ENCODE measurements around the gene LCNL1.
"Not testable (repeated sequence)": the region's sequence is repeated elsewhere in the genome, so short reads cannot be mapped to it uniquely, and the experiment has no call there.

Gene LCNL1

DNA sequence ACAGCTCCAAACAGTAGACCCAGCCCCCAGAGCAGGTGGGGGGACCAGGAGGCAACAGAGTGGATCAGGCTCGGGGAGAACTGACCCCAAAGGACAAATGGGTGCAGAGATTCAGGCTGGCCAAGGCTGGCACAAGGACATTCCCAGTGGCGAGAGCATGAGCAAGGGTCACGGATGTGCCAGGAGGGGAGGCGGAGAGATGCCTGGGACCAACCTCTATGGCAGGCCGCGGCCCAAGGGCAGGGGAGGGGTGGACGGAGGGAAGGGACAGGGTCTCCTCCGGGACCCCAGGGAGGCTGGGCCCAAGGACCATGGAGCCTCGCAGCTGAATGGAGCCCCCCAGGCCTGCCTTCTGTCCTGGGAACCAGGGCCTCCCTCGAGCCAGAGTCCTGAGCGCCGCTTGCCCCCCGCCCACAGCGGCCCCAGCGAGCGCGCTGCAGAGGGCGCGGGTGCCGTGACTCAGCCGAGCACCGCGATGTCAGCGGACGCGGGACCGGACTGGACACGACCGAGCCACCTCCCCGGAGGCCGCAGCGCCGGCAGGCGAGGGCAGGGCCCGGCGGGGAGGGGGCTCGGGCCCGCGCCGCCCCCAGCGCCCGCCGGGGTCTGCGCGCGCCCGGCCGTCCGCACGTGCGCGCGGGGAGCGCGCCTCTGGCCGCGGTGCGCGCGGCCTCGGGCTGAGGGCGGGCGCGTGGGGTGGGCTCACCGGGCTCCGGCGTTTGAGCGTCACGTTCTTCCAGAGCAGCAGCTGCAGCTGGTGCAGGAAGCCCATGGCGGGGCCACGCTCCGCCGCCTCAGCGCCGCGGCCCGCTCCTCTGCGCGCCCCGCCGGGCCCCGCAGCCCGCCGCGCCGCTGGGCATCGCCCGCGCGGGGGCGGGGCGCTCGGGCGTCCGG is 44.8 kb downstream of the LCNL1 start, which contains the start of gene ABCA2:
Gene ABCA2, minus strand, starts transcription at position 869 of the 894 bp plus-strand sequence. Its CDS starts 97 bp downstream, at position 772.
- peak in 4 of 14 donors; percentile 33 to 67 (median 53) for DNase-seq

GRCh38 chr9:137028263-137029057 is 45.7 kb downstream of the LCNL1 start:
- DNase-seq = peak in 12 of 14 donors; percentile 42 to 84 (median 51)

DNA sequence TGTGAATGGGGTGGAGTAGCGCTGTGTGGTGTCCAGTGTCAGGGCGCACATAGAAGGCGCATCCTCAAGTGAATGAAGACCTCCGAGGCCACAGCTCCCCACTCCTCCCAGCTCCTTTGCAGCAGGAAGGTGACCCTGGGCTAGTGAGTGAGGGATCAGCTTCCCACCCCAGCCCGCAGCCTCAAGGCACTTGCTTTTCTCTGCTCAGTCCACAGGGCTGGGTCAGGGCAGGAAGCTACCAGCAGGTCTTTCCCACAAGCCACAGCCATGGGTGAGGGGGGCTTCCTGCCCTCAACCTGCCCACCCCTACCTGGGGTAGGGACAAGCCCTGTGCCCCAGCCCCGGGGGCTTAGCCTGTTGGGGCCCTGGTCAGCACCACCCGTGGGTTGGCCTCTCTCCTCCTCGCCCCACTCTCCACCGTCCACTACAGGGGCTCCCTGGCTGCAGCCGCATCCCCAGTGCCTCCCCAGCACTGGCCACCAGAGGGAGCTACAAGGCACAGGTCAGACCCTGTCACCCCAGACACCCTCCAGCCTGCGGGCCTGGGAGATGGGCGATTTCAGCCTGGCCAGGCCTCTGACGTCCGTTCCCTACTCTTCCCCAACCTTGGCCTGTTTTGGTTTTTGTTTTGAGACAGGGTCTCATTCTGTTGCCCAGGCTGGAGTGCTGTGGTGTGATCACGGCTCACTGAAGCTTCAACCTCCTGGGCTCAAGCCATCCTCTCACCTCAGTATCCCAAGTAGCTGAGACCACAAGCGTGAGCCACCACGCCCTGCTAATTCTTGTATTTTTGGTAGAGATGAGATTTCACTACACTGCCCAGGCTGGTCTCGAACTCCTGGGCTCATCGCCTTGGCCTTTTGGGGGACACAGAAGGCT is 46.5 kb downstream of the LCNL1 start:
- peak in 12 of 14 donors; percentile 45 to 78 (median 67) for DNase-seq

- no peak for DNase-seq
These were observed 47.2 kb downstream of the LCNL1 start for GRCh38 chr9:137030006-137030405.

DNA sequence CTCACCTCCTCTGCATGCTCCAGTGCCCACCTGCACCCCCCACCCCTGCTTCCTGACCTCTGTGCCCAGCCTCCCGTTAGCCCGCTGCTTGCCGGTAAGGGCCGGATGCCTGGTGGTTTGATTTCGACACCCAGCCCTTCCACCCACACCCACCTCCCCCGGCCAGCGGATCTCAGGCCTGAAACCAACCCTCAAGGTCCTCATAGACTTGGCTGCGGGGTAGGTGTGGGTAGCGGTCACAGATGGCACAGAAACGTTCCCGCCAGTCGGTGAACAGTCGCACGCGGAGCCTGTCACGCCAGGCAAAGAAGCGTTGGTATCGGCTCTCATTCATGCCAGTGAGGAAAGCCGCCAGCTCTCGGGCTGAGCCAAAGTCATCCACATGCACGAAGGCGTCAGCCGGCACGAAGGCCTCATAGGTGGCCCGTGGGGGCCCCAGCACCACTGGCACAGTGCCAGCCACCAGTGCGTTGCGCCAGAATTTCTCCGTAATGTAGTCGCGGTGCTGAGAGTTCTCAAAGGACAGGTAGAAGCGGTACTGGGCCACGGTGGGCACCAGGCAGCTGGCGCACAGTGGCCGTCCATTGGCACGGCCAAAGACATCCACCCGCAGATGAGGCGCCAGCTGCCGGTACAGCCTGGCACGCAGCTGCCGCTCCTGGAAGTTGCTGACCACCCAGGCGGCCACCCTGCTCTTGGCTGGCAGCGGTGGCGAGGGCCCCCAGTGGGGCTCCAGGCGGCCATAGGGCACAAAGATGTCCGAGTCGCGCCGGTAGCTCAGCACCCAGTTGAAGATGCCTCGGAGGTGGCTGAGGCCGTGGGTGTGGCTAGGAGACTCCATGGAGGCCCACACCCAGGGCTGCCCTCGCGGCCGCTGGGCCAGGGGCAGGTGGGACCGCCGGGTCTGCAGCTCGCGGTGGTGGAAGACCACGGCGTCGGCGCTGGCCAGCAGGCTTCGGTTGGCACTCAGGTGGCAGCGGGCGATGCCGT is 48.0 kb downstream of the LCNL1 start:
- peak in 1 of 14 donors; percentile 35 for DNase-seq

GRCh38 chr9:137031904-137032640 is 49.3 kb downstream of the LCNL1 start, which contains the start of gene FUT7:
TSS of gene FUT7 (minus strand) at chr9:137032088. CDS start at chr9:137031991, 97 bp downstream.
- DNase-seq = no peak

DNA sequence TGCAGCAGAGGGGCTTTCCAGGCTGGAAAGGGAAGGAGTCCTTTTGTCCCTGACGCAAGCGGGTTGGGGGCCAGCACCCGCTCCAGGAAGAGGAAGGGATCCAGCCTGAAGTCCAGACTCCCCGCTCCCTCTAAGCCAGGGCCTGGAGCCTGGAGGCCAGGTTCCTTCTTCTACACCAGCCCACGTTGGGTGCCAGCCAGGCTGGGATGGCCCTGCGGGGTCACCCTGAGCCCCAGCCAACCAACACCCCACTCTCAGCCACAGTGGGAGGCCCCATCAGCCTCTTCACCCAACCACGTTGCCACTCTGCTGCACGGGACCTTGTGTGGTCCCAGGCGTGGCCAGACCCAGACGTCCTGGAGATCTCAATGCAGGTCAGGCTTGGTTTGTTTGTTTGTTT is 50.1 kb downstream of the LCNL1 start:
- DNase-seq = no peak

- not testable (repeated sequence) for DNase-seq
These were observed 50.7 kb downstream of the LCNL1 start for GRCh38 chr9:137033481-137033880.

DNA sequence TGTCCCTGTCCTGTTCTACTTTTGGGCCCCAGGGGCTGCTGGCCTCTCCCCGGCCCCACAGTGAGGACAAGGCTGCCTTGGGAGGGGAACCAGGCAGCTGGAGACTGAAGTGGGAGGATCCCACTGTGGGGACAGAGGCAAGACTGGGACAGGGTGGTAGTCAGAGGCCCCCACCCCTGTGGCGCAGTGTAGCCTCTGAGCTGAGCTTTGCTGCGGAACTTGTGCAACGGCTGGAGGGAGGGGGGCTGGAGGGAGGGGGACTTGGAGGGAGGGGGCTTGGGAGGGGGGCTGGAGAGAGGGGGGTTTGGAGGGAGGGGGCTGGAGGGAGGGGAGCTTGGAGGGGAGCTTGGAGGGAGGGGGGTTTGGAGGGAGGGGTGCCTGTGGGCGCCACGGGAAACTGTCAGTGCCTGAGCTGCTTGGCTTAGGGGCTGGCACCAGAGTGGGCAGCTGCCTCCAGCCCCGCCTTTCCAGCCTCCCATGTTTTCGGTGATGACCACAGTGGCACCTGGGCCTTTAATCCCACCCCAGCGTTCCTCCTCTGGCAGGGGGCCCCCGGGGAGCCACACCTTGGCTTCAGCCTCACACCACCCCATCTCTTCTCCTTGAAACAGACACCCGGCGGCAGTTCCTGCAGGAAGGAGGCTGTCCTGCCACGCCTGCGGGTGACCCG is 51.4 kb downstream of the LCNL1 start:
- no peak for DNase-seq

GRCh38 chr9:137034709-137035506 is 52.1 kb downstream of the LCNL1 start:
- peak; percentile 30 to 90 (median 73) for DNase-seq
